SU-DHL-6 (cell line): ENCODE data around the gene SCGN.

Source experiments
- H2AFZ ChIP-seq: fragments of 200-600 bp; sonication (generic); 2 replicates; pipeline ENCODE4 v1.6.1; 2014; ENCODE audit warnings: low read depth, mild to moderate bottlenecking, moderate library complexity, mixed read lengths, antibody characterized with exemption, low read length; ENCODE audit not compliant: severe bottlenecking
- H3F3A ChIP-seq: fragments of 200-600 bp; shearing (Covaris generic); 2 replicates; pipeline ENCODE4 v1.6.0; 2016; ENCODE audit warnings: antibody characterized with exemption, mild to moderate bottlenecking; ENCODE audit not compliant: insufficient read depth
- H3K27ac ChIP-seq: fragments of 200-600 bp; sonication (generic); 2 replicates; pipeline ENCODE4 v1.5.1; 2016; ENCODE audit warnings: low read depth, mild to moderate bottlenecking, low read length, moderate library complexity, mixed read lengths
- H3K27me3 ChIP-seq: fragments of 200-600 bp; sonication (generic), shearing (Covaris generic); 2 replicates; pipeline ENCODE4 v1.6.0; 2014; ENCODE audit warnings: mild to moderate bottlenecking, low read length
- H3K36me3 ChIP-seq: fragments of 200-600 bp; sonication (generic); 2 replicates; pipeline ENCODE4 v1.6.1; 2014; ENCODE audit warnings: mild to moderate bottlenecking, low read length, mixed read lengths
- H3K4me2 ChIP-seq: fragments of 300-600, 200-600 bp; shearing (Covaris generic), sonication (generic); 2 replicates; pipeline ENCODE4 v1.6.0; 2014; ENCODE audit warnings: low read length, low read depth, mild to moderate bottlenecking; ENCODE audit not compliant: poor library complexity, severe bottlenecking
- H3K4me3 ChIP-seq: fragments of 200-600 bp; sonication (generic); 2 replicates; pipeline ENCODE4 v1.5.1; 2014; ENCODE audit warnings: antibody characterized with exemption, low read length, mild to moderate bottlenecking, mixed read lengths; ENCODE audit not compliant: insufficient read depth, poor library complexity, severe bottlenecking
- H3K79me2 ChIP-seq: fragments of 200-600 bp; sonication (generic); 2 replicates; pipeline ENCODE4 v1.6.1; 2014; ENCODE audit warnings: mild to moderate bottlenecking, low read length, moderate library complexity; ENCODE audit not compliant: insufficient read depth
- H3K9ac ChIP-seq: fragments of 200-600 bp; sonication (generic); 2 replicates; pipeline ENCODE4 v1.7.0; 2014; ENCODE audit warnings: mild to moderate bottlenecking, low read length
- H3K9me2 ChIP-seq: fragments of 200-600 bp; sonication (generic); replicated peaks from 2 replicates; pipeline ENCODE4 v1.6.1; 2014; ENCODE audit warnings: low read length; ENCODE audit not compliant: insufficient read depth
- H3K9me3 ChIP-seq: fragments of 200-600 bp; sonication (generic); 2 replicates; pipeline ENCODE4 v1.6.1; 2014; ENCODE audit warnings: low read length, mixed read lengths; ENCODE audit not compliant: insufficient read depth
- H4K20me1 ChIP-seq: fragments of 200-600 bp; sonication (generic); 2 replicates; pipeline ENCODE4 v1.6.1; 2014; ENCODE audit warnings: low read depth, mild to moderate bottlenecking, antibody characterized with exemption, low read length, moderate library complexity, mixed read lengths
- CTCF ChIP-seq: fragments of 200-600 bp; sonication (generic); IDR thresholded peaks from one replicate; pipeline ENCODE4 v1.5.1; 2017; ENCODE audit warnings: antibody characterized with exemption, mild to moderate bottlenecking, low read length, moderate library complexity; ENCODE audit not compliant: insufficient read depth, poor library complexity, severe bottlenecking
- EZH2phosphoT487 ChIP-seq: fragments of 200-600 bp; sonication (generic), shearing (Covaris generic); conservative IDR thresholded peaks from 2 replicates; pipeline ENCODE4 v1.6.1; 2018; ENCODE audit warnings: mild to moderate bottlenecking, antibody characterized with exemption, low read length, moderate library complexity, mixed read lengths

Gene SCGN

GRCh38 chr6:25641940-25642666 is 9.9 kb upstream of the SCGN start:
- H3K4me2 ChIP-seq, result no peak overlapping the region
- H3K79me2 ChIP-seq, result no peaks in the 10 kb centered on the region
- no peak overlapping the region for H3K4me3 ChIP-seq
- no peaks in the 10 kb centered on the region for H3F3A ChIP-seq
- H3K36me3 ChIP-seq, result no peaks in the 10 kb centered on the region
- no peaks in the 10 kb centered on the region for H3K27me3 ChIP-seq
- H3K9me2 ChIP-seq, result no peaks in the 10 kb centered on the region
- H2AFZ ChIP-seq, result no peak overlapping the region
- TF ChIP-seq EZH2phosphoT487, result no peak
- no peak for TF ChIP-seq CTCF
- H3K27ac ChIP-seq, result no peak overlapping the region
- H3K9me3 ChIP-seq, result no peaks in the 10 kb centered on the region
- no peak overlapping the region for H3K9ac ChIP-seq
- no peaks in the 10 kb centered on the region for H4K20me1 ChIP-seq

- Histone ChIP-seq H3K4me3 (no peak overlapping the region), H3F3A (no peaks in the 10 kb centered on the region), H3K27ac (no peak overlapping the region), H3K9ac (no peak overlapping the region), H3K79me2 (no peaks in the 10 kb centered on the region), H3K9me2 (no peaks in the 10 kb centered on the region), H3K9me3 (no peaks in the 10 kb centered on the region), H4K20me1 (no peaks in the 10 kb centered on the region), H3K36me3 (no peaks in the 10 kb centered on the region), H3K27me3 (no peaks in the 10 kb centered on the region), H2AFZ (no peak overlapping the region), H3K4me2 (no peak overlapping the region)
- TF ChIP-seq EZH2phosphoT487, result no peak
- no peak for TF ChIP-seq CTCF
Measured at GRCh38 chr6:25642667-25643328, 9.2 kb upstream of the SCGN start.

- no peaks in the 10 kb centered on the region for H4K20me1 ChIP-seq
- H3K4me3 ChIP-seq, result no peak overlapping the region
- H3K79me2 ChIP-seq, result no peaks in the 10 kb centered on the region
- H3K27me3 ChIP-seq, result no peaks in the 10 kb centered on the region
- TF ChIP-seq EZH2phosphoT487 (no peak), CTCF (no peak)
- H3K36me3 ChIP-seq, result no peaks in the 10 kb centered on the region
- no peak overlapping the region for H3K27ac ChIP-seq
- H2AFZ ChIP-seq, result no peak overlapping the region
- no peak overlapping the region for H3K9ac ChIP-seq
- no peaks in the 10 kb centered on the region for H3F3A ChIP-seq
- H3K9me3 ChIP-seq, result no peaks in the 10 kb centered on the region
- H3K4me2 ChIP-seq, result no peak overlapping the region
- H3K9me2 ChIP-seq, result no peaks in the 10 kb centered on the region
Measured at GRCh38 chr6:25645916-25646315, 6.1 kb upstream of the SCGN start.
